Measurements from ENCODE around the gene OTULINL.
A peak's percentile ranks its signal among the peaks of the same experiment; 100 is the strongest.

Gene OTULINL

DNA sequence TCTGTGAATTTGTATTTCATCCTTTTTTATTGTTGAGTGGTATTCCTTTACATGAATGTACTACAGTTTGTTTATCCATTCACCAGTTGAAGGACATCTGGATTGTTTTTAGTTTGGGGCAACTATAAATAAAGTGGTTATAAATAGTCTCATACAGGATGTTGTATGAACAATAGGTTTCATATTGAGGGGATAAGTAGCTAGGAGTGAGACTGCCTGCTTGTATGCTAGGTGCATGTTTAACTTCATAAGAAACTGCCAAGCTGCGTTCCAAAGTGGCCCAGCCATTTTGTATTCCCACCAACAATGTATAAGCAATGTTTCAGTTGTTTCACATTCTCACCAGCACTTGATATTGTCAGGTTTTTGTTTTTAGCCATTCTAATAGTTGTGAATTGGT lies 21.5 kb downstream of the OTULINL start:
- DNase-seq, result no peak

DNA sequence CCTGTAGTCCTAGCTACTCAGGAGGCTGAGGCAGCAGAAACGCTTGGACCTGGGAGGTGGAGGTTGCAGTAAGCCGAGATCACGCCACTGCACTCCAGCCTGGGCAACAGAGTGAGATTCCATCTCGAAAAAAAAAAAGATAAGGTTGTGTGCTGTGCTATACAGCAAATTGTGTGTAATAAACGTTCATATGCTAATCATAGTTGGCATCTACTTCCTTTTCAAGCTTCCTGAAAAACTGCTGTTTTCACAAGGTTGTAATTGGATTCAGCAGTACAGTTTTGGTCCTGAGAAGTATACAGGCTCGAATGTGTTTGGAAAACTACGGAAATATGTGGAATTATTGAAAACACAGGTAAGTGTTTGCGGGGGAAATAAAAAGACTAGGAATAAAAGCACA lies 25.5 kb downstream of the OTULINL start:
- DNase-seq, result no peak

DNA sequence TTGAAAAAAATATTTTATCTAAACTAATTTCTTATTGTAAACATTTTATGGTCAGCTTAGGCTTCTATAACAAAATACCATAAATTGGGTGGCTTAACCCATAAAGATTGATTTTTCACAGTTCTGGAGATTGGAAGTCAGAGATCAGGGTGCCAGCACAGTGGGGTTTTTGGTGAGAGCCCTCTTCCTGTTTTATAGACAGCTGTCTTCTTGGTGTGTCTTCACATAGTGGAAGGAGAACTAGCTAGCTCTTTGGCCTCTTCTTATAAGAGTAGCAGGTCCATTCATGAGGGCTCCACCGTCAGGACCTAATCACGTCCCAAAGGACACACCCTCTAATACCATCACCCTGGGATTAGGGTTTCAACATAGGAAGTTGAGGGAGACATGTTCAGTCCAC lies 26.6 kb downstream of the OTULINL start:
- no peak for DNase-seq

DNA sequence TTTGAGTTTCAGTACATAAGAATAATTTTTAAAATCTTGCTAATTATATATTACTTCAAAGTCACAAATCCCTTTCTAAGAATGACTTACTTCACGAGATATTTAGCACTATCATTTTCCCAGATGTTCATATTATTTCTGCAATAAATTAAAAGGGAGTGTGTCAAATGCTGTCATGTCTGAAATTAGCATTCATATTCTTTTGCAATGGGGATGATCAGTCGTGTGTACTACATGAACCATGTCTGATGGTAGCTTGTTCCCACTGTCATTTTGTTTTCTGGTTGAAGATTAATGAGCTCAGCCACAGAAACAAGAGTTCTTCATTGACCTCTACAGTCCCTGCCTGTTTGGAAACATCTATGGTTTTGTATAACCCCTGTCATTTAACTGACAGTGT lies 30.1 kb downstream of the OTULINL start:
- no peak for DNase-seq

DNA sequence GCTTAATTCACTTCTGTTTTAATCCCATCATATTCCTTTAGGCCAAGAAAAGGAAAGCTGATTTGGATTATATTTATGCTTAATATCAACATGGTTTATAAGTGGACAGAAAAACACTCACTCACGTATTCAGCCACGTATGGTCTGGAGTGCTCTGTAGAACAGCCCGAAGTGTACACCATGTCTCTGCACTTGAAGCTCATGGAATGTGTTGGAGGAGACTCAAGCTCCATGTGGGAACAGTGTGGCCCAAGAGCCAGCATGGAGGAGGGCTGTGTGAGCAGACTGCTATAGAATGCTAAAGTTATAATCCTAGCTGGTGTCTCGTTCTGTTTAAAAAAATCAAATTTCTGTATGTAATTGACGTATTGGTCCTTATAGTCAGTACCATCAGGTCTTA lies 32.9 kb downstream of the OTULINL start:
- no peak for DNase-seq

DNA sequence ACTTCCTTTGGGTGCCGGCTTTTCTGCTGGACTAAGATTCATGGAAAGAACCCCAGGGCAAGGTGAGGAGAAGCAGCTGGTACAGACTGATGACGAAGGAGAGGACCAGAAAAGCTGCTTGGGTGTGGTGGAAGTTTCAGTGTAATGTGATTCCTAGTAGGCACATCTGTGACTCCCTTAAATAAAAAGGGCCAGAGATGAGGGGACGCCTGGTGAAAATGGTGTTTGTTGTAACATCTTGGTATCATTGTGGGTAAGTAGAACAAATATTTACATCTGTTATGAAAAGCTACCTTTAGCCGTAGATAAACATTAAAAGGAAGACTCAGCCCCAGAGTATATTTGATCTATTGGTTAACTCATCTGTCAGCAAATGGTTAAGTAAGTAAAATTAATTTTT lies 33.8 kb downstream of the OTULINL start:
- DNase-seq, result no peak

DNA sequence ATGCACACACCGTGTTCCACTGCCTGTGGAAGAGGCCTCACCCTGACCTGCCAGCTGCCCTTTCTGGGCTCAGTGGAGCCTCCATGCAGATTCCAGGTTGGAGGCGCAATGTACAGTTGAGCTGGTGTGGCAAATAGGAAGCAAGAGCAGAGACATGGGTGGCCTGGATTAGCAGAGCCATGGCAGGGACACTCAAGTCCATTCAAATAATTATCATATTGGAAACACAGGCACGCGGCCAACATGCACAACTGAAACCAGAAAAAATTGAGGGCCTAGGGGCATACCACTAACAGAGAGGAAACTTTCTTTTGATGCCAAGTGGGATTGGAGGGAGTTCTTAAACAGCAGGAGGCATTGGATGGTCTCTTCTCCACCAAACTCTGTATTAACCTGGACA lies 35.8 kb downstream of the OTULINL start:
- no peak for DNase-seq

DNA sequence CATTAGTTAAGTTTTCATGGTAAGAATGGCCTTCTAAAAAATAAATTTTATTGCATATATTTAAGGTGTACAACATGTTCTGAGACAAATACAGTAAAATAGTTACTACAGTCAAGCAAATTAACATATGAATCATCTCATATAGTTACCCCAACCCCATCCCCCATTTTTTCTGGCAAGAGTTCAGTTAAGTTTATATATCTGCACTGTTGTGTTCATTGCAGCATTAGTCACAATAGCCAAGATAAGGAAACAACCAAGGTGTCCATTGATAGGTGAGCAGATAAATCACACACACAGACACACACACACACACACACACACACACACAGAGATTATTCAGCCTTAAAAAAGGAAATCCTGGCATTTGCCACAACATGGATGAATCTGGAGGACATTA lies 45.7 kb downstream of the OTULINL start:
- DNase-seq, result no peak

DNA sequence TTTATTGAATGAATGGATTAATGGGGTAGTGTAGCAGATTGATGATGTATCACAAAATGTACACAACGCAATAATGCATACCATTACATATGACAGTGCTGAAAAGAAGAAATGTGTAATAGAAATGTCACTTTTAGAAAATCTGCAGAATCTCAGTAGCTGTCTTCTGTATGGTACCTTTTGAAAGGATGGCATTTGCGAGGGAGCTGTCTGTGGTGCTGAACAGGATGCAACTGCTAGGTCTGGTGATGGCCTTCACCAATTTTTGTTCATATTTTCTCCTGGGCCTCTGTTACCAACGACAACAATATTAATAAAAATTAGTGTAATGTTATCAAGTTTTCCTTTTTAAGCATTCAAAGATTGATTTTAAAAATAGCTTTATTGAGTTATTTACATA lies 46.8 kb downstream of the OTULINL start:
- DNase-seq, result peak; percentile 57

DNA sequence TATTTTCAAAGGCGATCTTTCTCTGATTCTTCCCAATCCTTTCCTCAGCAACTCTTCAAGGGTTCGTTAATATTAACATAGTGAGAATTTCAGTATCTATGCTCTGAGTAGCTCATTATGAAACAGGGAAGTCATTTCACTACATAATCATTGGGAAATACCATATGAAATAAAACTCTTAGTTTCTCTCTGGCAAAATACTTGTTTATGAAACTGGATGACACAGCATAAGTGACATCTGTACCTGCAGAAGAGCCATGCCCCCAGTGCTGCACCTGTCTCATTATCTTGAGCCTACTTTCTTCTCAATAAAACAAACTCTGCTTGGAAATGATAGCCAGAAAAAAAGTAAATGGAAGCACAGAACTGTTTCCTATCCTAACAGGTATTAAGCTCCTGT lies 49.1 kb downstream of the OTULINL start:
- DNase-seq, result peak; percentile 61

DNA sequence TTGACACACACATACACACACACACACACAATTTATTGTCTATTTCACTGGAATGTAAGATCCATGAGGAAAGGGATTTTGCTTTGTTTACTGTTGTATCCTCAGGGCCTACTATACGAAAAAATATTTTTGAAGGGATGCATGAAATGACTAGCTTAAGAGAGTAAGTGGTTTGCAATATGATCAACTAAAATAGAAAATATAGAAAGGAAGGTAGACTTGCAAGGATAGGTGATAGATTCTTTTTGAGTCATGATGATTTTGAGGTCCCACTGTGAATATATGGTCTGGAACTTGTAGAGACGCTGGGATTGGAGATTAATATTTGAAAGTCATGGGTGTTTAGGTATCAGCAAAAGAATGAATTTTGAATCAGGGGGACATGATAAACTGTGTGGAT lies 54.1 kb downstream of the OTULINL start:
- DNase-seq, result no peak

DNA sequence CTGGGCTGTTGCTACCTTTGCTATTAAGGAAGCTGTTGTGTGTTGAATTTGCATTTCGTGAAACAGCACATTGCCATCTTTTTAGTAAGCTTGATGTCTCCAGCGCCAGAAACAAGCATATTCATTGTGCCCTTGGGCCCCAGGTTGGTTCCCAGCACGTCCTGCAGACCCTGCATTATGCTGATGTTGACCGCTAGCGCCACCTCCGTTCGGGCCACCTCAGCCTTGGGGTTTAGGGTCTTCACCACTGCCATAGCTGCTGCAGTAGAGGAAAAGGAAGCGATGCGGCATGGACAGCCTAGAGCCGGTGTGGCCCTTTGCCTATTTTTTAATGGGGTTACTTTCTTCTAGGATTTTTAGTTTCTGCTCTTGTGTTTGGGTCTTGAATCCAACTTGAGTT lies 59.2 kb downstream of the OTULINL start:
- DNase-seq, result no peak

DNA sequence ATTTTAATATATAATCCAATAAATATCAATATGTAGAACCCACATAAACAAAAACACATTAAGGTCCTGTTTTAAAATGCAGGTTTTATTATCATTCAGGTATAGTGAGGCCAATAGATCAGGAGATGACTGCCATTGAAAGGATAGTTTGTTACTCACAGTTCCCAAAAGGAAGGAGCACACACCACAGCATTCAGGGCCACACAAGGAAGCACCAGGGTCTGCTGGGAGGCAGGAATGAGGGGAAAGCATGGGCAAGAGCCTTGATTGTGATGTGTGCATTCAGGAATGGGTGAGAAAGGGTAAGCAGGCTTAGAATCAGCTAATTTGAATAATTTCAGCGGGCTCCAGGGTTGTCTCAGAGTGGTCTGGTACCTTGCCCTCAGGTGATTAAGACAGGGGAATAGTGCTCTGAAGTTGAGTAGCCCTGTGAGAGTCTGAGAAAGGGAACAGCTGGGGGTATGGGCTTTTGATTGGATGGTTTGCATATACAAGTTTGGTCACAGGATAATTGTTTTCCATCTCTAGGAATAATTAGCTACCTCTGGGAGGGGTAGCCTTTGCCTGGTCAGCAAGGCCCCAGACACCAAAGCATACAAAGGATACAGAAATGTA lies 63.1 kb downstream of the OTULINL start:
- no peak for DNase-seq

DNA sequence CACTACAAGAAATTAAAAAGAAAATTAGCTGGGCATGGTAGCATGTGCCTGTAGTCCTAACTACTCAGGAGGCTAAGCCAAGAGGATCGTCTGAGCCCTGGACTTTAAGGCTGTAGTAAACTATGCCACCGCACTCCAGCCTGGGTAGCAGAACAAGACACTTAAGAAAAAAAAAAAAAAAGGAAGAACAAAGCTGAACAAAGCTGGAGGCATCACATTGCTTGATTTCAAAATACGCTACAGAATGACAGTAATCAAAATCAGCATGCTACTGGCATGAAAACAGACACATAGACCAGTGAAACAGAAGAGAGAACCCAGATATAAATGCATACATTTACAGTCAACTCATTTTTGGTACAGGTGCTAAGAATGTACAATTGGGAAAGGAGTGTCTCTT lies 68.5 kb downstream of the OTULINL start:
- no peak for DNase-seq

DNA sequence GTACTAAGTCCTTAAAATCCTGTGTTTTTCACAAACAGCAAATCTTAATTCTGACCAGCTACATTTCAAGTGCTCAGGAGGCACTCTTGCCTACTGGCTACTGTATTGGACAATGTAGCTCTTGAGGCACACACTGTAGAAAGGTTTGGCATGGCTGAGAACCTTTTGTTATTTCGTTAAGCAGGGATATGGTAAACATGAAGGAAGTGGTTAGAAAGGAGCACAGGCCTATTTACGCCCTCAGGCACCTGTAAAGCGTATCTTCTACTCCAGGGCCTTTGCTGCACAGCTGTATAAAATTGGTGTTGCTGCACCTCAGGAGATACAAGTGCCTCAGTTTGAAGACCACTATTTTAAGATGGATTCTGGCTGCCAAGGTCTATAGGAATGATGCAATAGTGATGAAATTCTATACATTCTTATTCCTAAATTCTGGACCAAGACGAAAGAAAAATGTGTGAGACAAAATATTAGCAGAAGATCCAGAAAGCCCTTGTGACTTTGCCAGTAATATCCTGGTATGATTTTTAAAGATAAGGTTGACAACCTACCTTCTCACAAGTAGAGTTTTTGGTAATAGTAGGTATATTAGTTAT lies 73.7 kb downstream of the OTULINL start:
- no peak for DNase-seq

DNA sequence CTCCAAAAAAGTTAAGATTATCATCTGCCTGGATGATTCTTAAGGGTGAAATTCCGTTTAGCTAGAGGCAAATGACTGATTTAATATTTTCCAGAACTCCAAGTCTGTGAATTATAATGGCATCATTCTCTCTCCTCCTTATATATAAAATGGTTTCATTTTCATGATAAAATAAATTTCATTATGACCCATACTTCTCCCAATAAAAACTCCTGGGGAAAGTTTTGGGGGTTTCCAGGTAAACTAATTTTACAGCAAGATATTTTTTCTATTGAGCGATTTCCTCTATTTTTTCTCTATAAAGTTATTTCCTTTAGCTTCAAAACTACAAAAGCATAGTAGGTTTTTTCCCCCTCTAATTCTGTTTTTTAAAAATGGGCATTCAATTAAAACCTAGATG lies 75.3 kb downstream of the OTULINL start:
- DNase-seq, result no peak

DNA sequence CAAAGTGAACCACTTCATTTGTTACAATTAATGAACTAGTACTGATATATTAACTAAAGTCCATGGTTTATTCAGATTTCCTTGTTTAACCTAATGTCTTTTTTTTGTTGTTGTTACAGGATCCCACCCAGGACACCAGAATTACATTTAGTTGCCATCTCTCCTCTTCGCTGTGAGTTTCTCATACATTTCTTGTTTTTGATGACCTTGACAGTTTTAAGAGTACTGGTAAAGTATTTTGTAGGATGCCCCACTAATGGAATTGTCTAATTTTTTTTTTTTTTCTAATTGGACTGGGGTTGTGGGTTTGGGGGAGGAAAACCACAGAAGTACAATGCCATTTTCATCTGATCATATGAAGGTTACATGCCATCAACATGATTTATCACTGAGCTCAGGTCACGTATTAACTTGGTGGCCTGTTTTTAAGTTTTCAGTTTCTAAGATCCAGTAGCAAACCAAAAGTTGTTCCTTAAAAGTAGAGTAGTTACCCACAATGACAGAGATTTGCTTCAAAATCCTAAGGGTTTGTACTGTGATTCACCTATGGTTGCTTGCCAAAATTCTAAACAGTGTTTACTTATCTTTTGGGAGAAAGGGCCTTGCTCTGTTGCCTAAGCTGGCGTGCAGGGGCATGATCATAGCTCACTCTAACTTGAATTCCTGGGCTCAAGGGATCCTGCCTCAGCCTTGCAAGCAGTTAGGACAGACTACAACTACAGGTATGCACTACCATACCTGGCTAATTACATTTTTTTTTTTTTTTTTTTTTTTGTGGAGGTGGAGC lies 78.4 kb downstream of the OTULINL start:
- DNase-seq, result no peak

DNA sequence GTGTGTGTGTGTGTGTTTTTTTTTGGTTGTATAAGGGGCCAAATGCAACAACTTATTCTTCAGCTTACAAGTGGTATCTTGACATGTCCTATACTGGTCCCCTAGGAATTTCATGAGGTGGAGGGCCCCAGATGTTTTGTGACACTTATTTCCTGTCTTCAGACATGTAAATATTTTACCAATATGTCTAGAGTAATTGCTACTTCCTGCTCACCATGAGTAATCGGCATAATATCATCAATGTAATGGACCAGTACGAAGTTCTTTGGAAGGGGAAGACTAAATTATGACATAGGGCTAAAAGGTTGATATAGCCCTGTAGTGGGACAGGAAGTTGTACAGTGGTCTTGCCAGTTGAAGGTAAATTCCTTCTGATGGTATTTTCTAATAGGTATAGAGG lies 79.2 kb downstream of the OTULINL start:
- no peak for DNase-seq
